DMS 273 (cell line): ENCODE measurements around the gene ANKRD13C.
"Not testable (repeated sequence)": the region's sequence is repeated elsewhere in the genome, so short reads cannot be mapped to it uniquely, and the experiment has no call there.

ENCODE experiments used
- DNase-seq: peaks from one replicate; lab custom pipeline; 2025; ENCODE audit not compliant: unreplicated experiment; lab: John Stamatoyannopoulos, UW

ANKRD13C gene

GRCh38 chr1:70354332-70355110 is at the start of gene ANKRD13C:
Gene ANKRD13C (minus strand): TSS chr1:70354722. CDS start chr1:70354408, 314 bp downstream.
- peak; percentile 98 for DNase-seq

- no peak for DNase-seq
Measured at GRCh38 chr1:70403759-70404158, 49.2 kb upstream of the ANKRD13C start.

GRCh38 chr1:70401974-70402373 is 47.5 kb upstream of the ANKRD13C start:
- no peak for DNase-seq

GRCh38 chr1:70400335-70400734 is 45.8 kb upstream of the ANKRD13C start:
- DNase-seq = no peak

GRCh38 chr1:70397013-70397412 is 42.5 kb upstream of the ANKRD13C start:
- DNase-seq = no peak

- no peak for DNase-seq
Measured at GRCh38 chr1:70396607-70397006, 42.1 kb upstream of the ANKRD13C start.

- no peak for DNase-seq
Measured at GRCh38 chr1:70392626-70393025, 38.1 kb upstream of the ANKRD13C start.

- DNase-seq = no peak
Measured at GRCh38 chr1:70387507-70387906, 33.0 kb upstream of the ANKRD13C start.

- no peak for DNase-seq
Measured at GRCh38 chr1:70386121-70386520, 31.6 kb upstream of the ANKRD13C start.

GRCh38 chr1:70385477-70385876 is 31.0 kb upstream of the ANKRD13C start:
- DNase-seq = no peak

GRCh38 chr1:70384542-70384941 is 30.0 kb upstream of the ANKRD13C start:
- no peak for DNase-seq

GRCh38 chr1:70383483-70383882 is 29.0 kb upstream of the ANKRD13C start:
- DNase-seq = no peak

- no peak for DNase-seq
Measured at GRCh38 chr1:70382682-70383081, 28.2 kb upstream of the ANKRD13C start.

- DNase-seq = no peak
Measured at GRCh38 chr1:70376196-70376595, 21.7 kb upstream of the ANKRD13C start.

GRCh38 chr1:70373580-70373979 is 19.1 kb upstream of the ANKRD13C start:
- DNase-seq = not testable (repeated sequence)

GRCh38 chr1:70372426-70372825 is 17.9 kb upstream of the ANKRD13C start:
- no peak for DNase-seq

- DNase-seq = not testable (repeated sequence)
Measured at GRCh38 chr1:70371586-70371985, 17.1 kb upstream of the ANKRD13C start.

GRCh38 chr1:70367397-70367796 is 12.9 kb upstream of the ANKRD13C start:
- DNase-seq = not testable (repeated sequence)

GRCh38 chr1:70366997-70367396 is 12.5 kb upstream of the ANKRD13C start:
- DNase-seq = not testable (repeated sequence)

GRCh38 chr1:70366425-70366952 is 12.0 kb upstream of the ANKRD13C start:
- not testable (repeated sequence) for DNase-seq

- no peak for DNase-seq
Measured at GRCh38 chr1:70364439-70364838, 9.9 kb upstream of the ANKRD13C start.

- DNase-seq = no peak
Measured at GRCh38 chr1:70361727-70362398, 7.3 kb upstream of the ANKRD13C start.
